Motor neuron (in vitro differentiated cells): ENCODE measurements around the gene GM2A. TPM values are rescaled to one million over a fixed set of nuclear protein-coding genes. Genes with fewer than 3 reads are reported as not detected.
"Not testable (repeated sequence)": the region's sequence is repeated elsewhere in the genome, so short reads cannot be mapped to it uniquely, and the experiment has no call there.

Source experiments
- ATAC-seq, 8 experiments: fragments of 200-7000 bp; cut with Tn5 transposase; replicated peaks in 6 of 8; 2 replicates each; pipeline ENCODE4 v1.8.0; 2021; ENCODE audit warnings: mild to moderate bottlenecking in 8 of 8, moderate library complexity in 8 of 8
- H3K27ac ChIP-seq, 2 donors: fragments of 250-450 bp; sonication (Bioruptor Pico); 2 replicates each; pipeline ENCODE4 v1.9.0; 2021; ENCODE audit warnings: antibody characterized with exemption in 2 of 2, mild to moderate bottlenecking in 2 of 2, moderate library complexity in 1 of 2
- H3K4me1 ChIP-seq, 2 donors: fragments of 250-450 bp; sonication (Bioruptor Pico); replicated peaks in 1 of 2; 2 replicates each; pipeline ENCODE4 v1.6.1; 2021; ENCODE audit warnings: antibody characterized with exemption in 2 of 2, mild to moderate bottlenecking in 2 of 2, moderate library complexity in 1 of 2
- H3K4me3 ChIP-seq, 5 donors: fragments of 250-450 bp; sonication (Bioruptor Pico); 2 replicates each; pipeline ENCODE4 v1.9.0; 2021; ENCODE audit warnings: antibody characterized with exemption in 5 of 5, mild to moderate bottlenecking in 5 of 5, moderate library complexity in 4 of 5
- WGBS, 10 experiments: fragments of 450-650 bp; shearing (Covaris generic); methylation state at CpG; one replicate each; pipeline ENCODE4 v1.0.0; 2022; 5-methylcytosine and 5-hydroxymethylcytosine counted together
- in situ Hi-C, 9 experiments: fragments of 400-800 bp; cut with MboI; loops; one replicate each; pipeline ENCODE4 v1.15.0; 2021; ENCODE audit warnings: low sequenced_read_pairs in 9 of 9, low pct_unique_long_range_greater_than_20kb in 2 of 9; ENCODE audit not compliant: unreplicated experiment in 9 of 9
- total RNA-seq, 8 experiments: library from RNA; unstranded; fragments of 300-600 nt; gene quantifications; 2 replicates each; pipeline versions ENCODE4 v1.2.3 to v1.2.4, GENCODE V29; 2022

Gene GM2A
- total RNA-seq, 8 experiments from 2014 or later, result 9.2 to 18.5 (median 11.4) TPM

- 53 to 100% (median 84%) methylated on average over 1 to 12 of the region's 17 CpGs; no CpG with 5 or more reads in 2 of the 10 experiments for WGBS, 10 experiments
- H3K4me3 ChIP-seq, result no peak overlapping the region
- peak in 2 of 8 experiments; percentile 70 to 76 for ATAC-seq
- H3K4me1 ChIP-seq, result peaks cover 0 to 4% of the 10 kb centered on the region in 2 donors
- no peak overlapping the region for H3K27ac ChIP-seq
- in situ Hi-C loops, result no loop called here
Observed at GRCh38 chr5:151234476-151235238, 18.3 kb upstream of the GM2A start.

- H3K27ac ChIP-seq, in situ Hi-C loops, ATAC-seq, H3K4me3 ChIP-seq, H3K4me1 ChIP-seq: not testable (repeated sequence)
- WGBS, 10 experiments, result 84 to 100% (median 100%) methylated on average over 1 to 3 of the region's 6 CpGs; no CpG with 5 or more reads in 7 of the 10 experiments
Observed at GRCh38 chr5:151235239-151235571, 17.8 kb upstream of the GM2A start.

- Histone ChIP-seq H3K4me3 (no peak overlapping the region), H3K27ac (no peak overlapping the region), H3K4me1 (peaks cover 0 to 4% of the 10 kb centered on the region in 2 donors)
- no peak for ATAC-seq
- in situ Hi-C loops, result no loop called here
- 44 to 100% (median 96%) methylated on average over 1 of the region's 1 CpG; no CpG with 5 or more reads in 2 of the 10 experiments for WGBS, 10 experiments
Observed at GRCh38 chr5:151236888-151237287, 16.1 kb upstream of the GM2A start.

- in situ Hi-C loops, result no loop called here
- ATAC-seq, result no peak
- Histone ChIP-seq H3K27ac (no peak overlapping the region), H3K4me3 (no peak overlapping the region), H3K4me1 (peaks cover 0 to 4% of the 10 kb centered on the region in 2 donors)
- 65 to 100% (median 88%) methylated on average over 1 to 7 of the region's 7 CpGs; no CpG with 5 or more reads in 2 of the 10 experiments for WGBS, 10 experiments
Observed at GRCh38 chr5:151237685-151238084, 15.3 kb upstream of the GM2A start.

GRCh38 chr5:151238303-151238741 is 14.7 kb upstream of the GM2A start:
- Histone ChIP-seq H3K27ac (no peak overlapping the region), H3K4me3 (no peak overlapping the region), H3K4me1 (peaks cover 0 to 4% of the 10 kb centered on the region in 2 donors)
- WGBS, 10 experiments, result 20 to 80% (median 68%) methylated on average over 1 to 7 of the region's 14 CpGs; no CpG with 5 or more reads in 4 of the 10 experiments
- in situ Hi-C loops, result no loop called here
- ATAC-seq, result no peak

GRCh38 chr5:151239237-151239861 is 13.6 kb upstream of the GM2A start:
- H3K27ac ChIP-seq, result no peak overlapping the region
- in situ Hi-C loops, result no loop called here

GRCh38 chr5:151240268-151240835 is 12.6 kb upstream of the GM2A start:
- in situ Hi-C loops, ATAC-seq, H3K4me3 ChIP-seq, H3K27ac ChIP-seq, H3K4me1 ChIP-seq: not testable (repeated sequence)
- 77 to 100% (median 94%) methylated on average over 1 to 7 of the region's 10 CpGs; no CpG with 5 or more reads in 2 of the 10 experiments for WGBS, 10 experiments

More at GRCh38 chr5:151239237-151239861, 13.6 kb upstream of the GM2A start:
- Histone ChIP-seq H3K4me3 (no peak overlapping the region), H3K4me1 (peaks cover 0 to 4% of the 10 kb centered on the region in 2 donors)
- 40 to 83% (median 49%) methylated on average over 2 to 15 of the region's 17 CpGs; no CpG with 5 or more reads in 2 of the 10 experiments for WGBS, 10 experiments
- ATAC-seq, result peak; percentile 45 to 88 (median 72)

GRCh38 chr5:151240924-151241635 is 11.9 kb upstream of the GM2A start:
- in situ Hi-C loops, result no loop called here
- no peak overlapping the region for H3K27ac ChIP-seq
- H3K4me3 ChIP-seq, result no peak overlapping the region
- peak in 4 of 8 experiments; percentile 32 to 84 (median 64) for ATAC-seq
- WGBS, 10 experiments, result 17 to 100% (median 88%) methylated on average over 1 to 2 of the region's 2 CpGs; no CpG with 5 or more reads in 4 of the 10 experiments
- peaks cover 0 to 4% of the 10 kb centered on the region in 2 donors for H3K4me1 ChIP-seq

GRCh38 chr5:151243127-151243526 is 9.9 kb upstream of the GM2A start:
- Histone ChIP-seq H3K4me3 (no peak overlapping the region), H3K27ac (no peak overlapping the region), H3K4me1 (peaks cover 0 to 4% of the 10 kb centered on the region in 2 donors)
- in situ Hi-C loops, result no loop called here
- ATAC-seq, result no peak
- WGBS, 10 experiments, result 38 to 100% (median 84%) methylated on average over 1 to 4 of the region's 4 CpGs; no CpG with 5 or more reads in 2 of the 10 experiments

- Histone ChIP-seq H3K4me1 (peaks cover 0 to 4% of the 10 kb centered on the region in 2 donors), H3K27ac (no peak overlapping the region), H3K4me3 (no peak overlapping the region)
- WGBS, 10 experiments, result 78 to 100% (median 90%) methylated on average over 1 to 4 of the region's 4 CpGs; no CpG with 5 or more reads in 3 of the 10 experiments
- ATAC-seq, result no peak
- in situ Hi-C loops, result no loop called here
Observed at GRCh38 chr5:151243564-151243963, 9.4 kb upstream of the GM2A start.

- no peaks in the 10 kb centered on the region for H3K4me1 ChIP-seq
- ATAC-seq, result no peak
- no peak overlapping the region for H3K4me3 ChIP-seq
- H3K27ac ChIP-seq, result no peak overlapping the region
- in situ Hi-C loops, result no loop called here
- 69% methylated on average over 2 of the region's 3 CpGs; no CpG with 5 or more reads in 9 of the 10 experiments for WGBS, 10 experiments
Observed at GRCh38 chr5:151244206-151244605, 8.8 kb upstream of the GM2A start.

GRCh38 chr5:151245680-151246219 is 7.2 kb upstream of the GM2A start:
- ATAC-seq, result no peak
- WGBS, 10 experiments, result 24 to 100% (median 73%) methylated on average over 2 to 4 of the region's 4 CpGs; no CpG with 5 or more reads in 3 of the 10 experiments
- in situ Hi-C loops, result no loop called here

More at GRCh38 chr5:151245680-151246219, 7.2 kb upstream of the GM2A start:
- H3K4me1 ChIP-seq, result no peaks in the 10 kb centered on the region
- H3K4me3 ChIP-seq, result no peak overlapping the region
- H3K27ac ChIP-seq, result no peak overlapping the region
